GM21526 (cell line): Measurements from ENCODE around the gene TMED7.
"Not testable (repeated sequence)": the region's sequence is repeated elsewhere in the genome, so short reads cannot be mapped to it uniquely, and the experiment has no call there.

Source experiments
- ATAC-seq: cut with Tn5 transposase; IDR thresholded peaks from one replicate; pipeline ENCODE4 v1.9.1; 2021; ENCODE audit warnings: moderate library complexity; ENCODE audit not compliant: unreplicated experiment, low FRiP score

TMED7 gene

GRCh38 chr5:115625579-115626444 lies at the start of gene TMED7:
TMED7 (minus strand) TSS chr5:115626036; CDS start chr5:115625792, 244 bp downstream.
- peak; percentile 88 for ATAC-seq

GRCh38 chr5:115674782-115675181 lies 48.9 kb upstream of the TMED7 start:
- not testable (repeated sequence) for ATAC-seq

GRCh38 chr5:115673596-115673995 lies 47.8 kb upstream of the TMED7 start:
- ATAC-seq: no peak

GRCh38 chr5:115671939-115672338 lies 46.1 kb upstream of the TMED7 start:
- ATAC-seq: no peak

GRCh38 chr5:115666023-115666422 lies 40.2 kb upstream of the TMED7 start:
- ATAC-seq: no peak

- no peak for ATAC-seq
Measured at GRCh38 chr5:115661563-115661962, 35.7 kb upstream of the TMED7 start.

- ATAC-seq: no peak
Measured at GRCh38 chr5:115661101-115661500, 35.3 kb upstream of the TMED7 start.

GRCh38 chr5:115657881-115658233 lies 32.0 kb upstream of the TMED7 start:
- ATAC-seq: no peak

GRCh38 chr5:115657125-115657880 lies 31.5 kb upstream of the TMED7 start:
- no peak for ATAC-seq

- ATAC-seq: no peak
Measured at GRCh38 chr5:115656404-115656803, 30.6 kb upstream of the TMED7 start.

- no peak for ATAC-seq
Measured at GRCh38 chr5:115655994-115656393, 30.2 kb upstream of the TMED7 start.

- ATAC-seq: no peak
Measured at GRCh38 chr5:115649541-115649940, 23.7 kb upstream of the TMED7 start.

GRCh38 chr5:115648056-115648455 lies 22.2 kb upstream of the TMED7 start:
- ATAC-seq: no peak

GRCh38 chr5:115645386-115645785 lies 19.6 kb upstream of the TMED7 start:
- ATAC-seq: not testable (repeated sequence)

GRCh38 chr5:115644046-115644445 lies 18.2 kb upstream of the TMED7 start:
- ATAC-seq: no peak

- ATAC-seq: no peak
Measured at GRCh38 chr5:115641948-115642347, 16.1 kb upstream of the TMED7 start.

- no peak for ATAC-seq
Measured at GRCh38 chr5:115640274-115640673, 14.4 kb upstream of the TMED7 start.

- ATAC-seq: no peak
Measured at GRCh38 chr5:115639377-115639776, 13.5 kb upstream of the TMED7 start.

GRCh38 chr5:115637507-115637906 lies 11.7 kb upstream of the TMED7 start:
- ATAC-seq: no peak

GRCh38 chr5:115636008-115636407 lies 10.2 kb upstream of the TMED7 start:
- no peak for ATAC-seq

- ATAC-seq: peak; percentile 68
Measured at GRCh38 chr5:115634343-115635132, 8.7 kb upstream of the TMED7 start.
